CD8-positive, alpha-beta memory T cell (primary cell): ENCODE results near the gene IL4. TPM values are rescaled to one million over a fixed set of nuclear protein-coding genes. Genes with fewer than 3 reads are reported as not detected.

Experiments used
- CTCF ChIA-PET: fragments of 350-600 bp; sonication (Branson Sonifier 250); formaldehyde crosslinking; loops from one replicate; lab custom pipeline; 2021; ENCODE audit warnings: antibody characterized with exemption; lab: Charles Lee
- POLR2A ChIA-PET: fragments of 350-600 bp; sonication (Branson Sonifier 250); formaldehyde crosslinking; loops from one replicate; lab custom pipeline; 2021; ENCODE audit warnings: antibody characterized with exemption; lab: Charles Lee
- DNase-seq, 5 donors: peaks; one replicate each; pipeline versions ENCODE4 v3.0.0 to v3.0.0-alpha.2; 2020 to 2022; ENCODE audit warnings: mixed read lengths in 1 of 5
- H3K27ac ChIP-seq: one replicate; pipeline ENCODE4 v1.7.0; 2013; ENCODE audit warnings: low read depth, mild to moderate bottlenecking, low read length, moderate library complexity
- H3K27me3 ChIP-seq: 2 replicates; pipeline ENCODE4 v1.7.0; 2013; ENCODE audit warnings: low read length, mild to moderate bottlenecking; ENCODE audit not compliant: insufficient read depth, poor library complexity, severe bottlenecking
- H3K36me3 ChIP-seq: 2 replicates; pipeline ENCODE4 v1.7.0; 2013; ENCODE audit warnings: mild to moderate bottlenecking, low read length, moderate library complexity; ENCODE audit not compliant: insufficient read depth
- H3K4me1 ChIP-seq: 2 replicates; pipeline ENCODE4 v1.7.0; 2013; ENCODE audit warnings: mild to moderate bottlenecking, low read length, moderate library complexity; ENCODE audit not compliant: insufficient read depth
- H3K4me3 ChIP-seq: 2 replicates; pipeline ENCODE4 v1.7.0; 2013; ENCODE audit warnings: mild to moderate bottlenecking, low read length
- H3K9me3 ChIP-seq: 2 replicates; pipeline ENCODE4 v1.7.0; 2013; ENCODE audit warnings: mild to moderate bottlenecking, low read length
- H3K27ac Mint-ChIP-seq, 8 donors: one replicate each; pipeline ENCODE4 v1.8.0; 2020 to 2021; ENCODE audit warnings: mixed read lengths in 8 of 8, mild to moderate bottlenecking in 6 of 8, inconsistent platforms in 3 of 8, moderate library complexity in 3 of 8
- H3K27me3 Mint-ChIP-seq, 2 donors: one replicate each; pipeline ENCODE4 v1.8.0; 2020 to 2021; ENCODE audit warnings: mixed read lengths in 2 of 2, mild to moderate bottlenecking in 1 of 2, moderate library complexity in 1 of 2
- H3K36me3 Mint-ChIP-seq, 3 donors: one replicate each; pipeline ENCODE4 v1.8.0; 2020 to 2021; ENCODE audit warnings: mixed read lengths in 3 of 3, inconsistent platforms in 1 of 3, mild to moderate bottlenecking in 1 of 3
- H3K4me1 Mint-ChIP-seq, 3 donors: one replicate each; pipeline ENCODE4 v1.8.0; 2020 to 2021; ENCODE audit warnings: mixed read lengths in 3 of 3, inconsistent platforms in 1 of 3, mild to moderate bottlenecking in 1 of 3
- H3K4me3 Mint-ChIP-seq, 7 donors: one replicate each; pipeline ENCODE4 v1.8.0; 2020 to 2021; ENCODE audit warnings: mixed read lengths in 7 of 7, mild to moderate bottlenecking in 6 of 7, moderate library complexity in 4 of 7, inconsistent platforms in 2 of 7
- H3K9me3 Mint-ChIP-seq, 5 donors: one replicate each; pipeline ENCODE4 v1.8.0; 2020 to 2022; ENCODE audit warnings: mixed read lengths in 5 of 5, mild to moderate bottlenecking in 3 of 5, moderate library complexity in 2 of 5, inconsistent platforms in 1 of 5
- polyA plus RNA-seq: library from polyadenylated mRNA; unstranded; fragments of 300-500 nt; fragmentation: Illumina TruSeq; gene quantifications from one replicate; pipeline ENCODE4 v1.2.3, GENCODE V29; 2021
- total RNA-seq, 2 experiments: library from RNA; stranded (reverse); gene quantifications; one replicate each; pipeline ENCODE4 v1.2.3, GENCODE V29; 2021

The IL4 gene
- total and polyA plus RNA-seq, 3 experiments from 2014 or later, result 6.4 to 6.8 TPM; not detected in 1

- no peak for DNase-seq
- Histone ChIP-seq H3K9me3 (no peaks in the 10 kb centered on the region), H3K36me3 (peaks cover 36% of the 10 kb centered on the region), H3K27ac (no peak overlapping the region), H3K4me3 (no peak overlapping the region), H3K27me3 (no peaks in the 10 kb centered on the region), H3K4me1 (no peaks in the 10 kb centered on the region)
- Mint-ChIP-seq H3K4me1 (peaks cover 0 to 4% (median 3%) of the 10 kb centered on the region in 3 donors), H3K4me3 (no peak overlapping the region), H3K27ac (peak overlapping the region in 2 of 8 donors; percentile 48 to 66), H3K9me3 (no peaks in the 10 kb centered on the region), H3K36me3 (peaks cover 16 to 68% (median 31%) of the 10 kb centered on the region in 3 donors), H3K27me3 (no peaks in the 10 kb centered on the region)
- ChIA-PET CTCF (no interaction called here), POLR2A (no interaction called here)
Observed at GRCh38 chr5:132640613-132641012, 33.2 kb upstream of the IL4 start.

DNA sequence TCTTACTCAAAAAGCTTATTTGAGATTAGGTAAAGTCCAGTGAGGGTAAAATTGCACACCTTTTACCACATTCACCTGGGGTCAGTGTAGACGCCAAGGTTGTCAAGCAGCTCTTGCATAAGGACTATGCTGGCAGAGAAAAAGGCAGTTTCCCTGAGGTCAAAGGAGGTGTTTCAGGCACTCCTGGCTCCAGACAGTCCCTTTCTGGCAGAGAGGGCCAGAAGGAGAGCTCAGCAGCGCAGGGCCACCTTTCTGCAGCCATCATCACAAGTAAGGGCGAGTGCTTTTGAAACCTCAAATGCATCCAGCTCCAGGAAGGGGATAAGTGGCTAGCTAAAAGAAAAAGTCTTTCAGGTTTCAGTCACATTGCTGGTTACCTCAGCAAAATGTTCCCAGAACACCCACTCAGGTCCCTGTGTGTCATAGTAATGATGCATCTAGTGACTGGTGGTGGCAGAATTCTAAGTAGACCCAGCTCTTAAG, 32.5 kb upstream of the IL4 start:
- H3K27ac ChIP-seq, result no peak overlapping the region
- H3K9me3 Mint-ChIP-seq, result no peaks in the 10 kb centered on the region
- H3K9me3 ChIP-seq, result no peaks in the 10 kb centered on the region
- H3K4me3 Mint-ChIP-seq, result no peak overlapping the region
- H3K27me3 Mint-ChIP-seq, result no peaks in the 10 kb centered on the region
- peaks cover 16 to 65% (median 31%) of the 10 kb centered on the region in 3 donors for H3K36me3 Mint-ChIP-seq
- CTCF ChIA-PET, result no interaction called here
- POLR2A ChIA-PET, result interaction anchor here (0.6 kb wide), 1 partner anchor 201 kb away, joined by 4 read pairs; no protein-coding TSS in a partner anchor
- peaks cover 0 to 3% (median 0%) of the 10 kb centered on the region in 3 donors for H3K4me1 Mint-ChIP-seq
- no peak for DNase-seq
- no peak overlapping the region for H3K4me3 ChIP-seq
- H3K27ac Mint-ChIP-seq, result no peak overlapping the region
- H3K4me1 ChIP-seq, result no peaks in the 10 kb centered on the region
- no peaks in the 10 kb centered on the region for H3K27me3 ChIP-seq
- peaks cover 32% of the 10 kb centered on the region for H3K36me3 ChIP-seq

- Histone ChIP-seq H3K27me3 (no peaks in the 10 kb centered on the region), H3K4me3 (no peak overlapping the region), H3K4me1 (no peaks in the 10 kb centered on the region), H3K36me3 (peaks cover 28% of the 10 kb centered on the region), H3K9me3 (no peaks in the 10 kb centered on the region), H3K27ac (no peak overlapping the region)
- H3K27ac Mint-ChIP-seq, result peak overlapping the region in 1 of 8 donors; percentile 40
- H3K27me3 Mint-ChIP-seq, result no peaks in the 10 kb centered on the region
- no peak for DNase-seq
- no peak overlapping the region for H3K4me3 Mint-ChIP-seq
- H3K4me1 Mint-ChIP-seq, result peaks cover 0 to 3% (median 0%) of the 10 kb centered on the region in 3 donors
- H3K9me3 Mint-ChIP-seq, result no peaks in the 10 kb centered on the region
- POLR2A ChIA-PET, result interaction anchor here (0.6 kb wide), 1 partner anchor 200 kb away, joined by 4 read pairs; no protein-coding TSS in a partner anchor
- CTCF ChIA-PET, result no interaction called here
- peaks cover 16 to 62% (median 29%) of the 10 kb centered on the region in 3 donors for H3K36me3 Mint-ChIP-seq
Observed at GRCh38 chr5:132641841-132642240, 31.9 kb upstream of the IL4 start.

- peaks cover 4% of the 10 kb centered on the region for H3K9me3 ChIP-seq
- Mint-ChIP-seq H3K4me3 (no peak overlapping the region), H3K9me3 (peaks cover 11 to 19% (median 13%) of the 10 kb centered on the region in 5 donors), H3K4me1 (no peaks in the 10 kb centered on the region), H3K27ac (peak overlapping the region in 3 of 8 donors; percentile 12 to 58 (median 46)), H3K36me3 (peaks cover 18 to 42% (median 18%) of the 10 kb centered on the region in 3 donors), H3K27me3 (no peaks in the 10 kb centered on the region)
- H3K27ac ChIP-seq, result no peak overlapping the region
- H3K4me3 ChIP-seq, result no peak overlapping the region
- no peak for DNase-seq
- CTCF ChIA-PET, result no interaction called here
- H3K27me3 ChIP-seq, result no peaks in the 10 kb centered on the region
- POLR2A ChIA-PET, result no interaction called here
- no peaks in the 10 kb centered on the region for H3K4me1 ChIP-seq
- H3K36me3 ChIP-seq, result peaks cover 17% of the 10 kb centered on the region
Observed at GRCh38 chr5:132644177-132644576, 29.6 kb upstream of the IL4 start.

- Mint-ChIP-seq H3K4me3 (no peak overlapping the region), H3K4me1 (no peaks in the 10 kb centered on the region), H3K27me3 (peaks cover 0 to 2% of the 10 kb centered on the region in 2 donors), H3K9me3 (peaks cover 11 to 23% (median 19%) of the 10 kb centered on the region in 5 donors), H3K27ac (no peak overlapping the region), H3K36me3 (peaks cover 15 to 22% (median 18%) of the 10 kb centered on the region in 3 donors)
- no peaks in the 10 kb centered on the region for H3K27me3 ChIP-seq
- POLR2A ChIA-PET, result no interaction called here
- H3K9me3 ChIP-seq, result peaks cover 4% of the 10 kb centered on the region
- no peak overlapping the region for H3K4me3 ChIP-seq
- H3K4me1 ChIP-seq, result no peaks in the 10 kb centered on the region
- no peaks in the 10 kb centered on the region for H3K36me3 ChIP-seq
- DNase-seq, result no peak
- CTCF ChIA-PET, result interaction anchor here (1.1 kb wide), 1 partner anchor 173 kb away, joined by 3 read pairs; no protein-coding TSS in a partner anchor
- no peak overlapping the region for H3K27ac ChIP-seq
Observed at GRCh38 chr5:132646583-132647266, 27.1 kb upstream of the IL4 start.

DNA sequence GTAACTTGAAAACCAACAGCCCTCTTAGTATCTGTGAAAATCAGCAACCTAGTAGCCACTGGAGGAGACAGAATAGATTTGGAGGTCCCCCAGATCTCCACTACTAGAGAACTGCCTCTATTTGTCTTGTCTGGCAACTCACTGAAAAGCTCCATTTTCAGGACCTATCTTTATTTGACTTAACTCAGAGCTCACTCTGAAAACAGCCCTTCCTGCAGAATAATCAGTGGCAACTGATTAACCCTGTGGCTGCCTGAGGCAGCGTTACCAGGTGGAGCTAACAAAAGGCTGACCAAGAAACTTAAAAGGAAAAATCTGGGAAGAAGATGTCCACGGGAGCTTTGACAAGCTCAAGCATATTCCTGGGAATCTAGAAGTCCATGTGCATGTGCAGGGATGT, 26.3 kb upstream of the IL4 start:
- H3K27ac Mint-ChIP-seq, result no peak overlapping the region
- no peaks in the 10 kb centered on the region for H3K4me1 ChIP-seq

GRCh38 chr5:132648355-132648754, 25.4 kb upstream of the IL4 start:
- H3K9me3 Mint-ChIP-seq, result peaks cover 11 to 23% (median 19%) of the 10 kb centered on the region in 5 donors
- POLR2A ChIA-PET, result no interaction called here
- peaks cover 2 to 6% of the 10 kb centered on the region in 2 donors for H3K27me3 Mint-ChIP-seq
- H3K36me3 ChIP-seq, result no peaks in the 10 kb centered on the region
- H3K9me3 ChIP-seq, result peaks cover 4% of the 10 kb centered on the region
- H3K27me3 ChIP-seq, result no peaks in the 10 kb centered on the region
- H3K4me1 Mint-ChIP-seq, result no peaks in the 10 kb centered on the region
- H3K27ac Mint-ChIP-seq, result no peak overlapping the region
- H3K4me3 ChIP-seq, result no peak overlapping the region
- CTCF ChIA-PET, result no interaction called here
- H3K36me3 Mint-ChIP-seq, result peaks cover 2 to 15% (median 8%) of the 10 kb centered on the region in 3 donors
- no peak overlapping the region for H3K27ac ChIP-seq
- DNase-seq, result no peak
- H3K4me3 Mint-ChIP-seq, result no peak overlapping the region
- no peaks in the 10 kb centered on the region for H3K4me1 ChIP-seq

More for the DNA sequence above, 26.3 kb upstream of the IL4 start:
- Mint-ChIP-seq H3K27me3 (peaks cover 2 to 4% of the 10 kb centered on the region in 2 donors), H3K4me3 (no peak overlapping the region), H3K4me1 (no peaks in the 10 kb centered on the region), H3K9me3 (peaks cover 11 to 23% (median 19%) of the 10 kb centered on the region in 5 donors), H3K36me3 (peaks cover 11 to 22% (median 15%) of the 10 kb centered on the region in 3 donors)
- Histone ChIP-seq H3K9me3 (peaks cover 4% of the 10 kb centered on the region), H3K36me3 (no peaks in the 10 kb centered on the region), H3K4me3 (no peak overlapping the region), H3K27me3 (no peaks in the 10 kb centered on the region), H3K27ac (no peak overlapping the region)
- ChIA-PET POLR2A (no interaction called here), CTCF (interaction anchor here (1.1 kb wide), 1 partner anchor 172 kb away, joined by 3 read pairs; no protein-coding TSS in a partner anchor)
- no peak for DNase-seq

GRCh38 chr5:132651838-132652469, 21.8 kb upstream of the IL4 start:
- Histone ChIP-seq H3K36me3 (no peaks in the 10 kb centered on the region), H3K27ac (no peak overlapping the region), H3K27me3 (peaks cover 13% of the 10 kb centered on the region), H3K4me1 (peaks cover 6% of the 10 kb centered on the region), H3K9me3 (peaks cover 4% of the 10 kb centered on the region), H3K4me3 (no peak overlapping the region)
- no peak for DNase-seq
- CTCF ChIA-PET, result no interaction called here
- H3K27me3 Mint-ChIP-seq, result peaks cover 16 to 25% of the 10 kb centered on the region in 2 donors
- peaks cover 13 to 25% (median 19%) of the 10 kb centered on the region in 5 donors for H3K9me3 Mint-ChIP-seq
- no peak overlapping the region for H3K27ac Mint-ChIP-seq
- POLR2A ChIA-PET, result no interaction called here
- peaks cover 0 to 15% (median 3%) of the 10 kb centered on the region in 3 donors for H3K36me3 Mint-ChIP-seq
- no peak overlapping the region for H3K4me3 Mint-ChIP-seq
- H3K4me1 Mint-ChIP-seq, result peaks cover 6 to 10% (median 6%) of the 10 kb centered on the region in 3 donors
